Breast epithelium (tissue), 3 donors: Measurements from ENCODE around the gene TIGIT.

Experiments
- POLR2A ChIP-seq: fragments of 450-650 bp; IDR thresholded peaks from one replicate; pipeline ENCODE4 v1.6.1; 2016; ENCODE audit warnings: antibody characterized with exemption, mild to moderate bottlenecking, moderate library complexity
- POLR2AphosphoS5 ChIP-seq, 3 donors: sonication (generic); formaldehyde crosslinking; IDR thresholded peaks; one replicate each; pipeline ENCODE4 v1.6.1; 2017; ENCODE audit warnings: antibody characterized with exemption in 3 of 3
- TF ChIP-seq, protein P1 (sequence below), 3 donors: fragments of 450-650 bp; IDR thresholded peaks; one replicate each; pipeline ENCODE4 v1.5.1; 2016 to 2017; ENCODE audit warnings: antibody characterized with exemption in 3 of 3, mild to moderate bottlenecking in 3 of 3, moderate library complexity in 3 of 3

DNA sequence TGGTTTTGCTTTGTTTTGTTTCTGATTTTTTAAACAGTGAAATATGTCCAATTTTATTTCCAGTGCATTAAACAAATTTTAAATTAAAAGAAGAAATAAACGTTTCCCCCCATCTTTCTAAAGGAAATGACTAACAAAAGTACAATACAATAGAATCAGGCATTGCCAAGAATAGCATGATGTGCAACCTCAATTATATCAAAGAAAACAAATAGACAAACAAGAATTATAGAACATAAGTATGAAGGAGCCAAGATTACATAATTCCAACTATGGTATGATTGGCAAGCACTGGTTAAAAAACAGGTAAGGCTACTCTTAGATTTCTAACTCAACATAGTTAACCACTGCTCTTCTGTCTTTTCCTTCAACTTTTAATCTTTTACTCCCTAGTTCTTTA, 26.4 kb downstream of the TIGIT start:
- TF ChIP-seq, protein P1, sequence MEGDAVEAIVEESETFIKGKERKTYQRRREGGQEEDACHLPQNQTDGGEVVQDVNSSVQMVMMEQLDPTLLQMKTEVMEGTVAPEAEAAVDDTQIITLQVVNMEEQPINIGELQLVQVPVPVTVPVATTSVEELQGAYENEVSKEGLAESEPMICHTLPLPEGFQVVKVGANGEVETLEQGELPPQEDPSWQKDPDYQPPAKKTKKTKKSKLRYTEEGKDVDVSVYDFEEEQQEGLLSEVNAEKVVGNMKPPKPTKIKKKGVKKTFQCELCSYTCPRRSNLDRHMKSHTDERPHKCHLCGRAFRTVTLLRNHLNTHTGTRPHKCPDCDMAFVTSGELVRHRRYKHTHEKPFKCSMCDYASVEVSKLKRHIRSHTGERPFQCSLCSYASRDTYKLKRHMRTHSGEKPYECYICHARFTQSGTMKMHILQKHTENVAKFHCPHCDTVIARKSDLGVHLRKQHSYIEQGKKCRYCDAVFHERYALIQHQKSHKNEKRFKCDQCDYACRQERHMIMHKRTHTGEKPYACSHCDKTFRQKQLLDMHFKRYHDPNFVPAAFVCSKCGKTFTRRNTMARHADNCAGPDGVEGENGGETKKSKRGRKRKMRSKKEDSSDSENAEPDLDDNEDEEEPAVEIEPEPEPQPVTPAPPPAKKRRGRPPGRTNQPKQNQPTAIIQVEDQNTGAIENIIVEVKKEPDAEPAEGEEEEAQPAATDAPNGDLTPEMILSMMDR (IDR thresholded peaks at IDR 0.05) = no peak
- TF ChIP-seq POLR2AphosphoS5 (IDR thresholded peaks at IDR 0.05) (no peak), POLR2A (no peak)
